CD4-positive, alpha-beta T cell treated with Interleukin-17A for 1 hour (primary cell): ENCODE data around the gene IFNA7.
"Not testable (repeated sequence)": the region's sequence is repeated elsewhere in the genome, so short reads cannot be mapped to it uniquely, and the experiment has no call there.

Experiments
- DNase-seq: peaks from one replicate; pipeline ENCODE4 v3.0.0-alpha.2; 2020

The IFNA7 gene

DNA sequence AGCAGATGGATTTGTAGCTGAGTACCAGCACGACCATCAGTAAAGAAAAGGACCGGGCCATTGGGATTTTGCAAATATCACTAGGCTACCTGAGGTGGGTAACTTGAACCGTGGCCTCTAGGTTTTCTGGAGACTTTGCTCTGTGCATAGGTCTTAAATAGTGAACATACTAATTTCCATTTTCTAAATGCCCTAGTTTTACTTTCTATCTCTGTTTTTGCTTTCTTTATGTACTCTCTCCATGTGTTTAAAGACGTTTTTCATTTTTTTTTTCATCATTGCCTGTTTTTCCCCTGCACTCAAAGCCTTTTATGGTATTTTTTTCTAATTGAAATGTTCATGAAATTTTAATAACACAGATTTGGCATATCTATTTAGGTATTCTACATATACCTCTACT is at the start of gene IFNA7:
Gene IFNA7 (minus strand): TSS at position 101 of the 400 bp plus-strand sequence. CDS start 40 bp downstream, at position 61.
- DNase-seq: not testable (repeated sequence)

DNA sequence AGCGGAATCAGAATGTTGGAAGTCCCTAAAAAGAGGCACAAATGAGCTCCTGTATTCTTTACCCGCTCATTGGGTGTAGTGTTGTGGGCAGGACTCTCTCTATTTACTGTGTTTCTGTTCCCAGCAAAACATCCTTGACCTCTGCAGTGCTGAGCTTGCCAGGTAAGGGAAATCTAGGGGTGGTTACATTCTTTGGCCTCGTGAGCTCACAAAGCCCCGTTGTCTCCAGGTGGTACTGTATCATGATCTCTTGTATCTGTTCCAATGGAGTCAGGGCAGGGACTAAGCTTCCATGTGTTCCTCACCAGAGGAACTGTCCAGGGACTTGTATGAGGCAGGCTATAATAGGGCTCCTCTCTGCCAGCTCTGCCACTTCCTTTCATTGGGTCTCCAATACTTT is 49.6 kb upstream of the IFNA7 start:
- no peak for DNase-seq

DNA sequence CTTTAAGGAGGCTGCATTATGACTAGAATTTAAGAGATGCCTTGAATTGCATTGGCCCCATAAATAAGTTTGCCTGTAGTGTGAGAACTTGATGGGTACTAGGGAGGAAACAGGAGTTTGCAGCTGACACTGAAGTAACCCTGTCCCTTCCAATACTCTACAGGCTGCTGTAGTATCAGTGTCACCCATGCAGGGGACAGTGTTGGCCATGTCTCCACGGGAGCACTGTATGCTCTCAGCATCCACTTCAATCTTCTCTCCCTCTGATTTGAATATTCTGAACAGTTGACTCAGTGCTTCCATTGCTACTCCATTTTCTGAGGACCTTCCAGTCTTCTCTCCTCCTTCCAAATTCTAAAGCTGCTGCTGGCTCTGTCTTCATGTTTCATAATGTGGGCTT is 49.2 kb upstream of the IFNA7 start:
- no peak for DNase-seq

DNA sequence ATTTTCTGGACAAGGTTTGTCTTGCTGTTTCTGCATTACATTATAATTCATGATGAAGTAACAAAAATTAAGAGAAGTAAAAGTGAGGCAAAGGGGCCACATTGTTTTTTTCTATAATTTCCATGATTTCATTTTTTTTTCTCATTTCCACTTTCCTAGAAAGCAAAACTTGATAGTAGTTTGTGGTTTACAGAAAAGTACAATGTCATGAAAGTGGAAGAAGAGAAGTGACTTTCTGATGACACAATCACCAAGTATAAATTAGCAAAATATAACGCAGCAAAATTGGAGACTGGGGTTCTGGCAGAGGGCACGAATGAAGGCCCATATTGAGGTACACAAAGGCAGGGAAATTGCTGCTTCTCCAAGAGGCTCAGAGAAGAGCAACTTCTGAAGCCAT is 42.8 kb upstream of the IFNA7 start:
- DNase-seq: no peak

DNA sequence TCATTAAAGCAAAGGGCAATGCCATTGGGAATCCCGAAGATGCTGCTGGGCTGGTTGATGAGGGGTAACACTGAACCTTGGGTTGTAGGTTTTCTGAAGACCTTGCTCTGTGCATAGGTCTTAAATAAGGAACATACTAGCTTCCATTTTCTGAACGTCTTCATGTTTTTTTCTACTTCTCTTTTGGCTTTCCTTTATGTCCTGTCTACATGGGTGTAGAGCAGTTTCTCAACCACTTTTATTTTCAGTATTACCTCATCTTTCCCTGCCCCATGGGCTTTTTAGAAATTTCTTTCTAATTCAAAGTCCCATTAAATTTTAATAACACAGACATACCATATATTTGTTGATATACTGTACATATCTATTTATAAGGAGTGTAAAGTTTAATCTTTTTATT is 37.9 kb upstream of the IFNA7 start, which contains the start of gene IFNA14:
Gene IFNA14 (minus strand): TSS at position 95 of the 400 bp plus-strand sequence. CDS start 70 bp downstream, at position 25.
- no peak for DNase-seq

DNA sequence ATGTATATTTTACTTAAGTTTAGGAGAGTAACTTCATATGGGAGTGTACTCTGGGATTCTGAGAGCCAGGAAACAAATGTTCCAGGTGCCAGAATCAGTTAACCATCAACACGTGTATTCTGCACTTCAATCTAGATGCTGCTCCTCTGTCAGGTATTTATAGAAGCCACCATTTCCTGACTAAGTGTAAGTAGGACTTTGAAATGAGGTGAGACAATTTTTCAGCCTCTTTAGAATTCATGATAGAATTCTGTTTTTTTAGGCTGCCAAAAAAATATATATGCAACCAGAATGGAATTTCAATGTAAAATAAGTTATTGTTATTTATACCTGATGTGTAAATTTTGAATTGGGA is 34.3 kb upstream of the IFNA7 start:
- DNase-seq: not testable (repeated sequence)

DNA sequence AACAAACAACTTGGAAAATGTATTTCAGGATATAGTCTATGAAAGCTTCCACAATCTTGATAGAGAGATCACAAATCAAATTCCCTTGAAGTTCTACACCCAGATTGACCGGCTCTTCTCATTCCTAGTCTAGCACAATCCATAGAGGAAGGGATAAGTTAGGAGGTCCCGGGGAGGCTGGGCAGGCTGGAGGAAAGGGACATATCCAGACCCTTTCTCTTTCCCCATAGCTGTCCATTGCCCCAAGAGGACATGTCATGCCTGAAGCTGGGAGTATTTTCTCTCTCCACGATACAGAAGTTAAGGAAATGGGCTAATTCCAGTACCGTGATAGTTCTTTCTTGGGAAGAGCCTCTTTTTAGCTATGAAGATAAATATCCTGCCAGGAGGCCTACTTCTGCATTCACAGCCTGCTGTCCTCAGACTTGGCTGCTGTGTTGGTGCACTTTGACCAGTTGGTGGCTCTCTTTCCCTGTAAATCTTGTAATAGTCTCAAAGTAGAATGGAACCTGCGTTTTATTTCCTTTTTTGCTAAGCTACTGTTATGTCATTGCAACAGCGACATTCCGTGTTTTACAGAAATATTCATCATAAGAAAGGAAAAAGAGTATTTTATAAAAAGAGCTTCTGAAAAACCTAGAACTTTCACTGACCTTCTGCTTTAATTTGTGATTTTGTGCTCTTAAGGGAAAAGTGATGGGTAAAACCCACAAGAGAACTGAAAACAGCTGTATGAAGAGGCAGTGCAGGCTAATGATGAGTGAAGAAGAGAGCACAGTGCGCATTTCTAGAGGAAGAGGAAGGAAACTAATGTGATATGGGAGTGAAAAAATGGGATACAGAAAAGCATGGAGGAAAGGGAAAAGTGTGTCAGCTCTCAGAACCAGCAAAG is 33.7 kb upstream of the IFNA7 start:
- DNase-seq: peak; percentile 57

- DNase-seq: no peak
Measured at GRCh38 chr9:21234153-21234687, 32.2 kb upstream of the IFNA7 start.

DNA sequence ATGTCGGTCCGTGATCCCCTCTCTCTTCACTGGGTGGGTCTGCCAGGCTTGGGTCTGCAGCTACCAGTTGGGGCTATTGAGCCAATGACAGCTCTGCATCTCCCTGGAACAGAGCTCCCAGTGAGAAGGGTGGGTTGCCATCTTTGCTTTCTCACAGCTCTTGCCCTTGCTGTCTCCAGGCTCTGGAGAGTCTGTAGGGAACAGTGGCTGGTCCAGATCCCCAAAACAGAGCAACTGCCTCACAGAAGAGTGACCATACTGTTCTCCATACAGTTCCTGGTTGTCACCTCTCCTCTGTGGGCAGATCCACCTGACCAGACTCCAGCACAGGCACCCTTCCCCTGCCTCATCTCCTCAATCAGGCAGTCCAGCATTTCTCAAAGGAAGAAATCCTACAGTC is 31.3 kb upstream of the IFNA7 start:
- no peak for DNase-seq

DNA sequence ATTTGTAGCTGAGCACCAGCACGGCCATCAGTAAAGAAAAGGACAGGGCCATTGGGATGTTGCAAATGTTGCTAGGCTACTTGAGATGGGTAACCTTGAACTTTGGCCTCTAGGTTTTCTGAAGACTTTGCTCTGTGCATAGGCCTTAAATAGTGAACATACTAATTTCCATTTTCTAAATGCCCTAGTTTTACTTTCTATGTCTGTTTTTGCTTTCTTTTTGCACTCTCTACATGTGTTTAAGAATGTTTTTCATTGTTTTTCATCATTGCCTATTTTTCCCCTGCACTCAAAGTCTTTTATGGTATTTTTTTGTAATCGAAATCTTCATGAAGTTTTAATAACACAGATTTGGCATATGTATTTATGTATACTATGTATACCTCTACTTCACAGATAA is 26.1 kb upstream of the IFNA7 start, which contains the start of gene IFNA17:
Gene IFNA17 (minus strand): TSS at position 101 of the 400 bp plus-strand sequence. CDS start 49 bp downstream, at position 52.
- no peak for DNase-seq

DNA sequence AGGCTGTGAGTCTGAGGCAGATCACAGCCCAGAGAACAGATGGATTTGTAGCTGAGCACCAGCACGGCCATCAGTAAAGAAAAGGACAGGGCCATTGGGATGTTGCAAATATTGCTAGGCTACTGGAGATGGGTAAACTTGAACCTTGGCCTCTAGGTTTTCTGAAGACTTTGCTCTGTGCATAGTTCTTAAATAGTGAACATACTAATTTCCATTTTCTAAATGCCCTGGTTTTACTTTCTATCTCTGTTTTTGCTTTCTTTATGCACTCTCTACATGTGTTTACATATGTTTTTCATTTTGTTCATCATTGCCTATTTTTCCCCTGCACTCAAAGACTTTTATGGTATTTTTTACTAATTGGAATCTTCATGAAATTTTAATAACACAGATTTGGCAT is 15.2 kb upstream of the IFNA7 start, which contains the start of gene IFNA16:
Gene IFNA16 (minus strand): TSS at position 101 of the 400 bp plus-strand sequence. CDS start 6 bp downstream, at position 95.
- DNase-seq: not testable (repeated sequence)

GRCh38 chr9:21213411-21214326 is 11.7 kb upstream of the IFNA7 start:
- peak; percentile 8 for DNase-seq

- DNase-seq: not testable (repeated sequence)
Measured at GRCh38 chr9:21212160-21212559, 10.2 kb upstream of the IFNA7 start.

DNA sequence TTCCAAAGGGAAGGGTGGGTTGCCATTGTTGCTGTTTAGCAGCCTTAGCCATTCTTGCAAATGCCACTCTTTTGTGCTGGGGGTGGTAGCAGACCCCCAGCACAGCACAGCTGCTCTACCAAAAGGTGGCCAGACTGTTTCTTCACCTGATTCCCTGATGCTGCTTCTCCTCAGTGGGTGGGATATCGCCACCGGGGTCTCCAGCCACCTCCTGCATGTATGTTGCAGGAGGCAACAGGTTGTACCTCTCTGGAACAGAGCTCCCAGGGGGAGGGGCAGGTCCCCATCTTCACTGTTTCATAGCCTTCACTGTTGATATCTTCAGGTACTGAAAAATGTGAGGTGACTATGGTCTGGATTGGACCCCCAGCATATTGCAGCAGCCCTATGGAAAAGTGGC is 8.8 kb upstream of the IFNA7 start:
- DNase-seq: not testable (repeated sequence)

DNA sequence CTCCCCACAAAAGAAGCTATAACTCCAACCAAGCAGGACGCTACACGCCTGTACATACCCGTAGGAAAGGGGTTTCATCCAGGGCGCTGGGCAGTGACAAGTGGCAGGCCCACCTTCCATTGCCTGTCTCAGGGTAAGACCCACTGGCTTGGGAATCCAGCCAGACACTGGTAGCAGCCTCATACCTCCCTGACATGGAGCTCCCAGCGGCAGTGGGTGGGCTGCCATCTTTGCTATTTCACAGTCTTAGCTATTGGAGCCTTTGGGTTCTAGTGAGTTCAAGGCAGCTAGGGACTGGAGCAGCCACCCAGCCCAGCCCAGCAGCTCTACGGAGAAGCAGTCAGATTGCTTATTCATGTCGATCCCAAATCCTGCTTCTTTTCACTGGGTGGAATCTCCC is 8.3 kb upstream of the IFNA7 start:
- no peak for DNase-seq

- DNase-seq: not testable (repeated sequence)
Measured at GRCh38 chr9:21207043-21207442, 5.0 kb upstream of the IFNA7 start, which contains the start of gene IFNA10. Gene IFNA10 (minus strand): TSS chr9:21207143. CDS start chr9:21207097, 46 bp downstream.

DNA sequence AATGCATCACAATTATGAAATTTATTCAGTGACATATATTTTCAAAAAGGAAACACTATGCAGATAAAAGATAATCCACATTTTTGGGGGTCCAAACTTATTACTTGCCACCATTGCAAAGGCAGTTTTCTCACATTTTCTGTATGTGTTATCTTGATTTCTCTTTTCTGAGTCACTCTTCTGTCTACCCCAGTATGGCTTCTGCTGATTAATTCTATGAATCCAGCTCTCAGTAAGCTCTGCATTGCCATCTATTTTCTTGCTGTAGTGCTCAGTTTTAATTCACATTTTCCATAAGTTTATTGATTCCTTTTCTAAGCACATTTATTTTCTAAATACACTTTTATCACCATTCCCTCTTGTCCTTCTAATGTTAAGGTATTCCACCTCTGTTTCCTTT is 3.2 kb upstream of the IFNA7 start:
- no peak for DNase-seq

DNA sequence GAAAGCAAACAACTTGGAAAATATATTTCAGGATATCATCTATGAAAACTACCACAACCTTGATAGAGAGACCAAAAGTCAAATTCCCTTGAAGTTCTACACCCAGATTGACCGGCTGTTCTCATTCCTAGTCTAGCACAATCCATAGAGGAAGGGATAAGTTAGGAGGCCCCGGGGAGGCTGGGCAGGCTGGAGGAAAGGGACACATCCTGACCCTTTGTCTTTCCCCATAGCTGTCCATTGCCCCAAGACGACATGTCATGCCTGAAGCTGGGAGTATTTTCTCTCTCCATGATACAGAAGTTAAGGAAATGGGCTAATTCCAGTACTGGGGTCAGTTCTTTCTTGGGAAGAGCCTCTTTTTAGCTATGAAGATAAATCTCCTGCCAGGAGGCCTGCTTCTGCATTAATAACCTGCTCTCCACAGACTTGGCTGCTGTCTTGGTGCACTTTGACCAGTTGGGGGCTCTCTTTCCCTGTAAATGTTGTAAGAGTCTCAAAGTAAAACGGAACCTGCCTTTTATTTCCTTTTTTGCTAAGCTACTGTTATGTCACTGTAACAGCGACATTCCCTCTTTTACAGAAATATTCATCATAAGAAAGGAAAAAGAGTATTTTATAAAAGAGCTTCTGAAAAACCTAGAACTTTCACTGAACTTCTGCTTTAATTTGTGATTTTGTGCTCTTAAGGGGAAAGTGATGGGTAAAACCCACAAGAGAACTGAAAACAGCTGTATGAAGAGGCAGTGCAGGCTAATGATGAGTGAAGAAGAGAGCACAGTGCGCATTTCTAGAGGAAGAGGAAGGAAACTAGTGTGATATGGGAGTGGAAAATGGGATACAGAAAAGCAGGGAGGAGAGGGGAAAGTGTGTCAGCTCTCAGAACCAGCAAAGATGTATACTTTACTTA is 6.9 kb downstream of the IFNA7 start:
- peak; percentile 70 for DNase-seq

DNA sequence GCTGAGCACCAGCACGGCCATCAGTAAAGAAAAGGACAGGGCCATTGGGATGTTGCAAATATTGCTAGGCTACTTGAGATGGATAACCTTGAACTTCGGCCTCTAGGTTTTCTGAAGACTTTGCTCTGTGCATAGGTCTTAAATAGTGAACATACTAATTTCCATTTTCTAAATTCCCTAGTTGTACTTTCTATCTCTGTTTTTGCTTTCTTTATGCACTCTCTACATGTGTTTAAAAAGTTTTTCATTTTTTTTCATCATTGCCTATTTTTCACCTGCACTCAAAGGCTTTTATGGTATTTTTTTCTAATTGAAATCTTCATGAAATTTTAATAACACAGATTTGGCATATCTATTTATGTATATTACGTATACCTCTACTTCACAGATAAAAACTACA is 14.5 kb downstream of the IFNA7 start, which contains the start of gene IFNA4:
Gene IFNA4 (minus strand): TSS at position 101 of the 400 bp plus-strand sequence. CDS start 56 bp downstream, at position 45.
- DNase-seq: not testable (repeated sequence)

DNA sequence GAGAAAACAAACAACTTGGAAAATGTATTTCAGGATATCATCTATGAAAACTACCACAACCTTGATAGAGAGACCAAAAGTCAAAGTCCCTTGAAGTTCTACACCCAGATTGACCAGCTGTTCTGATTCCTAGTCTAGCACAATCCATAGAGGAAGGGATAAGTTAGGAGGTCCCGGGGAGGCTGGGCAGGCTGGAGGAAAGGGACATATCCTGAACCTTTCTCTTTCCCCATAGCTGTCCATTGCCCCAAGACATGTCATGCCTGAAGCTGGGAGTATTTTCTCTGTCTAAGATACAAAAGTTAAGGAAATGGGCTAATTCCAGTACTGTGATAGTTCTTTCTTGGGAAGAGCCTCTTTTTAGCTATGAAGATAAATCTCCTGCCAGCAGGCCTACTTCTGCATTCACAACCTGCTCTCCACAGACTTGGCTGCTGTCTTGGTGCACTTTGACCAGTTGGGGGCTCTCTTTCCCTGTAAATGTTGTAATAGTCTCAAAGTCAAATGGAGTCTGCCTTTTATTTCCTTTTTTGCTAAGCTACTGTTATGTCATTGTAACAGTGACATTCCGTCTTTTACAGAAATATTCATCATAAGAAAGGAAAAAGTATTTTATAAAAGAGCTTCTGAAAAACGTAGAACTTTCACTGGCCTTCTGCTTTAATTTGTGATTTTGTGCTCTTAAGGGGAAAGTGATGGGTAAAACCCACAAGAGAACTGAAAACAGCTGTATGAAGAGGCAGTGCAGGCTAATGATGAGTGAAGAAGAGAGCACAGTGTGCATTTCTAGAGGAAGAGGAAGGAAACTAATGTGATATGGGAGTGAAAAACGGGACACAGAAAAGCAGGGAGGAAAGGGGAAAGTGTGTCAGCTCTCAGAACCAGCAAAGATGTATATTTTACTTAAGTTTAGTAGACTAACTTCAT is 18.9 kb downstream of the IFNA7 start:
- peak; percentile 64 for DNase-seq
